A549 (cell line): ENCODE data around the gene PHLPP2. TPM values are rescaled to one million over a fixed set of nuclear protein-coding genes. Genes with fewer than 3 reads are reported as not detected.
A peak's percentile ranks its signal among the peaks of the same experiment; 100 is the strongest.

Experiments used
- ATAC-seq, 2 experiments: fragments of 200-7000 bp in 1 of 2; fragments of >200 bp in 1 of 2; cut with Nextera tagmentation in 1 of 2; cut with Tn5 transposase in 1 of 2; 3 replicates each; pipeline versions ENCODE4 v1.8.0 to v1.9.1; 2018 to 2020; ENCODE audit warnings: mild to moderate bottlenecking in 1 of 2, moderate library complexity in 1 of 2
- CTCF ChIA-PET: fragments of 300-600 bp; sonication (Branson Sonifier 250); formaldehyde crosslinking; extraction: SDS; loops from one replicate; lab custom pipeline; 2021; ENCODE audit warnings: antibody characterized with exemption, inconsistent platforms; lab: Yijun Ruan, JAX
- POLR2A ChIA-PET: fragments of 350-600 bp; formaldehyde crosslinking; extraction: SDS; loops from one replicate; lab custom pipeline; 2021; ENCODE audit warnings: antibody characterized with exemption, inconsistent platforms; lab: Yijun Ruan, JAX
- DNase-seq, 2 experiments: peaks; one replicate each; pipeline versions ENCODE4 v3.0.0 to v3.0.0-alpha.2; 2011 to 2016; ENCODE audit warnings: low read depth in 1 of 2, low spot score in 1 of 2
- FAIRE-seq: peaks from 2 replicates; lab custom pipeline; 2011; peaks lifted over from hg19 to GRCh38; lab: Jason Lieb, UNC
- H3K27ac ChIP-seq, 2 experiments: fragments of >200 bp; sonication (Bioruptor Twin); formaldehyde crosslinking; 3 replicates each; pipeline ENCODE4 v1.5.1; 2016 to 2017
- H3K4me1 ChIP-seq: fragments of >200 bp; sonication (Bioruptor Twin); formaldehyde crosslinking; 3 replicates; pipeline ENCODE4 v1.6.1; 2016
- H3K4me2 ChIP-seq: fragments of >200 bp; sonication (Bioruptor Twin); formaldehyde crosslinking; 3 replicates; pipeline ENCODE4 v1.6.1; 2016
- H3K4me3 ChIP-seq: fragments of >200 bp; sonication (Bioruptor Twin); formaldehyde crosslinking; 3 replicates; pipeline ENCODE4 v1.5.1; 2016
- H3K9me3 ChIP-seq: fragments of >200 bp; sonication (Bioruptor Twin); formaldehyde crosslinking; 3 replicates; pipeline ENCODE4 v1.6.1; 2016
- CBX2 ChIP-seq: fragments of 200-600 bp; sonication (generic); IDR thresholded peaks from 2 replicates; pipeline ENCODE4 v1.6.1; 2016; ENCODE audit warnings: low read depth, mild to moderate bottlenecking, borderline replicate concordance
- CEBPB ChIP-seq, 2 experiments: fragments of >200 bp in 1 of 2; sonication (Bioruptor Twin) in 1 of 2; formaldehyde crosslinking in 1 of 2; IDR thresholded peaks; 2 replicates each; pipeline ENCODE4 v1.6.1; 2012 to 2016
- CHD2 ChIP-seq: fragments of 150-350 bp; IDR thresholded peaks from 2 replicates; pipeline ENCODE4 v1.6.1; 2014; ENCODE audit warnings: low read length; ENCODE audit not compliant: partially characterized antibody
- CTCF ChIP-seq: fragments of >200 bp; sonication (Bioruptor Twin); formaldehyde crosslinking; IDR thresholded peaks from 3 replicates; pipeline ENCODE4 v1.5.1; 2016
- ELK1 ChIP-seq: fragments of 150-350 bp; IDR thresholded peaks from 2 replicates; pipeline ENCODE4 v1.6.1; 2014; ENCODE audit warnings: low read depth, mild to moderate bottlenecking, low read length
- ESRRA ChIP-seq: fragments of 150-350 bp; IDR thresholded peaks from 2 replicates; pipeline ENCODE4 v1.6.1; 2014; ENCODE audit warnings: mild to moderate bottlenecking, low read length, borderline replicate concordance
- FOSB ChIP-seq: fragments of 250-450 bp; sonication (Bioruptor Pico); IDR thresholded peaks from 2 replicates; pipeline ENCODE4 v1.5.0; 2020; ENCODE audit warnings: mild to moderate bottlenecking, moderate library complexity
- FOSL2 ChIP-seq, 2 experiments: fragments of 450-650 bp in 1 of 2; fragments of >200 bp in 1 of 2; sonication (Bioruptor Twin) in 1 of 2; formaldehyde crosslinking; IDR thresholded peaks; 2 replicates each; pipeline versions ENCODE4 v1.5.0 to v1.6.1; 2016 to 2020; ENCODE audit warnings: mild to moderate bottlenecking in 1 of 2, moderate library complexity in 1 of 2
- GATA3 ChIP-seq: IDR thresholded peaks from 2 replicates; pipeline ENCODE4 v1.6.1; 2012; ENCODE audit warnings: borderline replicate concordance
- HDAC2 ChIP-seq: fragments of 200-600 bp; sonication (generic); IDR thresholded peaks from 2 replicates; pipeline ENCODE4 v1.6.1; 2016
- HMGXB4 ChIP-seq: fragments of 250-450 bp; sonication (Bioruptor Pico); IDR thresholded peaks from 2 replicates; pipeline ENCODE4 v1.5.0; 2021; ENCODE audit warnings: mild to moderate bottlenecking, moderate library complexity, borderline replicate concordance
- HOXB5 ChIP-seq: fragments of 250-450 bp; sonication (Bioruptor Pico); IDR thresholded peaks from 2 replicates; pipeline ENCODE4 v1.5.0; 2020; ENCODE audit warnings: mild to moderate bottlenecking, moderate library complexity
- JUN ChIP-seq, 2 experiments: fragments of >200 bp; sonication (Bioruptor Twin); formaldehyde crosslinking; IDR thresholded peaks; 2 replicates in 1 of 2; 3 replicates in 1 of 2; pipeline ENCODE4 v1.6.1; 2016 to 2017
- JUNB ChIP-seq: fragments of >200 bp; sonication (Bioruptor Twin); formaldehyde crosslinking; IDR thresholded peaks from 2 replicates; pipeline ENCODE4 v1.6.1; 2016
- KDM1A ChIP-seq: fragments of 200-600 bp; sonication (generic); IDR thresholded peaks from 2 replicates; pipeline ENCODE4 v1.6.1; 2016; ENCODE audit warnings: low read depth, mild to moderate bottlenecking
- KDM5A ChIP-seq: fragments of 200-600 bp; sonication (generic); IDR thresholded peaks from 2 replicates; pipeline ENCODE4 v1.6.1; 2016; ENCODE audit warnings: antibody characterized with exemption, mild to moderate bottlenecking
- MAX ChIP-seq: IDR thresholded peaks from 2 replicates; pipeline ENCODE4 v1.6.1; 2012
- PHF8 ChIP-seq: fragments of 200-600 bp; sonication (generic); IDR thresholded peaks from 2 replicates; pipeline ENCODE4 v1.6.1; 2016; ENCODE audit warnings: low read depth, mild to moderate bottlenecking, antibody characterized with exemption, moderate library complexity, borderline replicate concordance
- POLR2A ChIP-seq: IDR thresholded peaks from 2 replicates; pipeline ENCODE4 v1.6.1; 2012; ENCODE audit warnings: mild to moderate bottlenecking, low read length
- RFX5 ChIP-seq: fragments of 450-650 bp; IDR thresholded peaks from 2 replicates; pipeline ENCODE4 v1.7.1; 2014; ENCODE audit warnings: antibody characterized with exemption, mild to moderate bottlenecking, moderate library complexity
- RNF2 ChIP-seq: fragments of 200-600 bp; sonication (generic); IDR thresholded peaks from 2 replicates; pipeline ENCODE4 v1.6.1; 2016; ENCODE audit warnings: low read depth, mild to moderate bottlenecking, antibody characterized with exemption, moderate library complexity, borderline replicate concordance
- SREBF2 ChIP-seq: fragments of 450-650 bp; IDR thresholded peaks from 2 replicates; pipeline ENCODE4 v1.6.1; 2014; ENCODE audit warnings: mild to moderate bottlenecking, moderate library complexity
- TP53 ChIP-seq: fragments of 250-450 bp; sonication (Bioruptor Pico); IDR thresholded peaks from 2 replicates; pipeline ENCODE4 v1.5.0; 2021; ENCODE audit warnings: mild to moderate bottlenecking, moderate library complexity
- USF2 ChIP-seq: fragments of 450-650 bp; IDR thresholded peaks from 2 replicates; pipeline ENCODE4 v1.6.1; 2014; ENCODE audit warnings: antibody characterized with exemption
- ZC3H11A ChIP-seq: fragments of 450-650 bp; IDR thresholded peaks from 2 replicates; pipeline ENCODE4 v1.6.1; 2014; ENCODE audit warnings: antibody characterized with exemption, mild to moderate bottlenecking
- ZNF302 ChIP-seq: fragments of 250-450 bp; sonication (Bioruptor Pico); IDR thresholded peaks from 2 replicates; pipeline ENCODE4 v1.9.0; 2021; ENCODE audit warnings: inconsistent platforms, mild to moderate bottlenecking, moderate library complexity
- ZSCAN20 ChIP-seq: fragments of 250-450 bp; sonication (Bioruptor Pico); IDR thresholded peaks from 2 replicates; pipeline ENCODE4 v1.8.0; 2022; ENCODE audit warnings: mild to moderate bottlenecking, moderate library complexity
- WGBS: methylation state at CpG from one replicate; pipeline ENCODE4 v1.1.6; 2017; ENCODE audit errors: missing lambda C conversion rate; 5-methylcytosine and 5-hydroxymethylcytosine counted together
- polyA plus RNA-seq, 4 experiments: library from polyadenylated mRNA; depleted of rRNA in 3 of 4; stranded (reverse); fragments of >200 nt; fragmentation: RNase III in 1 of 4; extraction: RNeasy Plus Mini Kit Qiagen cat#74134 plus additional on column Dnase treatment in 1 of 4; gene quantifications; 2 replicates in 3 of 4; 3 replicates in 1 of 4; pipeline ENCODE4 v1.2.3, GENCODE V29; 2011 to 2017

The PHLPP2 gene
- polyA plus RNA-seq, 2 of the 4 experiments (the other 2 are of a cell fraction), result 7.9 to 11.3 TPM

- 2% methylated on average over 19 of the region's 59 CpGs for WGBS
- Histone ChIP-seq H3K4me3 (peak overlapping the region; percentile 76), H3K9me3 (no peaks in the 10 kb centered on the region), H3K27ac (peak overlapping the region; percentile 83 to 97), H3K4me2 (peak overlapping the region; percentile 84)
- POLR2A ChIA-PET, result interaction anchor here (1.0 kb wide), 1 partner anchor 33 kb away, joined by 3 read pairs; no protein-coding TSS in a partner anchor
- FAIRE-seq, result no peak
- TF ChIP-seq PHF8 (peak; percentile 78), KDM5A (no peak), GATA3 (no peak), JUN (IDR thresholded peaks at IDR 0.05) (peak; percentile 20 to 54; a peak in 3 of 5 replicates), POLR2A (peak; percentile 48), MAX (peak; percentile 68; the same call in 1 of the 2 replicates), CEBPB (IDR thresholded peaks at IDR 0.05) (peak; percentile 43 to 75; a peak in 3 of 4 replicates), HOXB5 (CRISPR knock-in tag) (no peak), FOSB (CRISPR knock-in tag) (no peak)
- TF ChIP-seq, all 56 proteins: peak for 5
- H3K4me1 ChIP-seq, result peaks cover 16% of the 10 kb centered on the region
- CTCF ChIA-PET, result interaction anchor here (0.6 to 1.2 kb wide), 3 partner anchors 62 to 239 kb away, joined by 3 to 5 read pairs (median 4); no protein-coding TSS in a partner anchor
- ATAC-seq, result peak; percentile 90 to 91
- DNase-seq, result peak; percentile 77 to 88
Measured at GRCh38 chr16:71722801-71723536, 1.5 kb downstream of the PHLPP2 start.

- Histone ChIP-seq H3K4me3 (no peak overlapping the region), H3K4me1 (peaks cover 22% of the 10 kb centered on the region), H3K27ac (no peak overlapping the region), H3K9me3 (no peaks in the 10 kb centered on the region), H3K4me2 (peak overlapping the region; percentile 84; the same call in 2 of the 3 replicates)
- FAIRE-seq, result no peak
- CTCF ChIA-PET, result interaction anchor here (0.7 to 1.0 kb wide), 3 partner anchors 13 to 71 kb away, joined by 3 read pairs; no protein-coding TSS in a partner anchor
- no peak for ATAC-seq
- WGBS, result 67% methylated on average over 8 of the region's 8 CpGs
- TF ChIP-seq CHD2 (no peak), RFX5 (no peak), CBX2 (no peak)
- POLR2A ChIA-PET, result no interaction called here
- DNase-seq, result no peak
Measured at GRCh38 chr16:71721066-71721740, 3.3 kb downstream of the PHLPP2 start.

- DNase-seq, result no peak
- H3K4me3 ChIP-seq, result no peak overlapping the region
- peaks cover 39% of the 10 kb centered on the region for H3K4me1 ChIP-seq
- H3K4me2 ChIP-seq, result no peak overlapping the region
- FAIRE-seq, result no peak
- ChIA-PET CTCF (interaction anchor here (0.6 kb wide), 1 partner anchor 1550 kb away, joined by 3 read pairs; no protein-coding TSS in a partner anchor), POLR2A (no interaction called here)
- ATAC-seq, result no peak
- H3K27ac ChIP-seq, result no peak overlapping the region
- WGBS, result 69% methylated on average over 1 of the region's 1 CpG
- no peaks in the 10 kb centered on the region for H3K9me3 ChIP-seq
- TF ChIP-seq TP53 (CRISPR knock-in tag), result no peak
- no peak for TF ChIP-seq ZNF302
- TF ChIP-seq CTCF, result no peak
- no peak for TF ChIP-seq JUNB
- no peak for TF ChIP-seq RNF2
- TF ChIP-seq USF2, result no peak
- TF ChIP-seq HMGXB4, result no peak
- no peak for TF ChIP-seq FOSL2 (IDR thresholded peaks at IDR 0.05)
- no peak for TF ChIP-seq FOSL2 (CRISPR knock-in tag; IDR thresholded peaks at IDR 0.05)
- no peak for TF ChIP-seq ZSCAN20 (CRISPR knock-in tag)
- TF ChIP-seq HDAC2, result no peak
- no peak for TF ChIP-seq ESRRA
- TF ChIP-seq ELK1, result no peak
- TF ChIP-seq SREBF2, result no peak
- TF ChIP-seq ZC3H11A, result no peak
- no peak for TF ChIP-seq KDM1A
- no peak for TF ChIP-seq GATA3
Measured at GRCh38 chr16:71712501-71712900, 12.0 kb downstream of the PHLPP2 start.
